SK-N-SH (cell line): Measurements from ENCODE around the gene RRM2. TPM values are rescaled to one million over a fixed set of nuclear protein-coding genes. Genes with fewer than 3 reads are reported as not detected.

ENCODE experiments used
- CTCF ChIA-PET: fragments of 300-600, 350-600 bp; formaldehyde crosslinking; extraction: SDS; loops from one replicate; lab custom pipeline; 2021; lab: Yijun Ruan, JAX
- POLR2A ChIA-PET: fragments of 350-600 bp; sonication (Branson Sonifier 250); formaldehyde crosslinking; extraction: SDS; loops from one replicate; lab custom pipeline; 2020; ENCODE audit warnings: antibody characterized with exemption, inconsistent platforms; lab: Yijun Ruan, JAX
- DNase-seq: peaks from one replicate; pipeline ENCODE4 v3.0.0; 2012
- H2AFZ ChIP-seq: fragments of 200-600 bp; sonication (generic); 2 replicates; pipeline ENCODE4 v1.8.1; 2016; ENCODE audit warnings: antibody characterized with exemption, mild to moderate bottlenecking, low read depth
- H3F3A ChIP-seq: fragments of 200-600 bp; sonication (generic); replicated peaks from 2 replicates; pipeline ENCODE3; 2016; ENCODE audit warnings: antibody characterized with exemption, mild to moderate bottlenecking; ENCODE audit not compliant: insufficient read depth
- H3K27ac ChIP-seq, 2 experiments: fragments of 200-500 bp in 1 of 2; fragments of 200-600 bp in 1 of 2; sonication (Bioruptor generic) in 1 of 2; sonication (generic), shearing (Covaris generic) in 1 of 2; 2 replicates each; pipeline versions ENCODE4 v1.5.1 to v1.6.1; 2014 to 2016; ENCODE audit warnings: low read depth in 2 of 2, inconsistent platforms in 1 of 2, low read length in 1 of 2, mild to moderate bottlenecking in 1 of 2, mixed read lengths in 1 of 2
- H3K27me3 ChIP-seq: fragments of 200-600 bp; sonication (generic), shearing (Covaris generic); 2 replicates; pipeline ENCODE4 v1.6.1; 2016; ENCODE audit warnings: mixed run types; ENCODE audit not compliant: insufficient read depth
- H3K36me3 ChIP-seq, 2 experiments: fragments of 200-500 bp in 1 of 2; fragments of 200-600 bp in 1 of 2; sonication (Bioruptor generic) in 1 of 2; sonication (generic) in 1 of 2; replicated peaks in 1 of 2; 2 replicates each; pipeline versions ENCODE3 to v1.5.1; 2014 to 2016; ENCODE audit warnings: low read length in 1 of 2, mild to moderate bottlenecking in 1 of 2; ENCODE audit not compliant: insufficient read depth in 2 of 2, control insufficient read depth in 1 of 2
- H3K4me1 ChIP-seq, 2 experiments: fragments of 200-500 bp in 1 of 2; fragments of 200-600 bp in 1 of 2; sonication (Bioruptor generic) in 1 of 2; sonication (generic), shearing (Covaris generic) in 1 of 2; 2 replicates each; pipeline versions ENCODE4 v1.5.1 to v1.6.1; 2014 to 2016; ENCODE audit warnings: low read depth in 1 of 2, low read length in 1 of 2, mixed run types in 1 of 2; ENCODE audit not compliant: insufficient read depth in 2 of 2, control insufficient read depth in 1 of 2
- H3K4me2 ChIP-seq: fragments of 200-600 bp; sonication (generic), shearing (Covaris generic); 2 replicates; pipeline ENCODE4 v1.6.1; 2017; ENCODE audit warnings: mixed run types
- H3K4me3 ChIP-seq, 2 experiments: fragments of 200-500 bp in 1 of 2; fragments of 200-600 bp in 1 of 2; sonication (Bioruptor generic) in 1 of 2; sonication (generic), shearing (Covaris generic) in 1 of 2; 2 replicates each; pipeline versions ENCODE4 v1.5.1 to v1.8.1; 2014 to 2016; ENCODE audit warnings: low read depth in 2 of 2, inconsistent platforms in 1 of 2, low read length in 1 of 2, mild to moderate bottlenecking in 1 of 2, mixed read lengths in 1 of 2, moderate library complexity in 1 of 2
- H3K79me2 ChIP-seq: fragments of 200-600 bp; sonication (generic); 2 replicates; pipeline ENCODE4 v1.8.1; 2017; ENCODE audit warnings: mild to moderate bottlenecking; ENCODE audit not compliant: insufficient read depth
- H3K9ac ChIP-seq: fragments of 200-600 bp; sonication (generic); 2 replicates; pipeline ENCODE4 v1.6.1; 2017; ENCODE audit warnings: mixed run types
- H3K9me2 ChIP-seq: fragments of 200-600 bp; sonication (generic); 2 replicates; pipeline ENCODE4 v1.6.1; 2017; ENCODE audit warnings: mixed run types
- H3K9me3 ChIP-seq: fragments of 200-600 bp; sonication (generic); 2 replicates; pipeline ENCODE4 v1.6.1; 2017; ENCODE audit warnings: mixed run types, mild to moderate bottlenecking, moderate library complexity
- H4K20me1 ChIP-seq: fragments of 200-600 bp; sonication (generic); 2 replicates; pipeline ENCODE4 v1.6.1; 2017; ENCODE audit warnings: mild to moderate bottlenecking, mixed run types; ENCODE audit not compliant: insufficient read depth
- CHD2 ChIP-seq: fragments of 150-350 bp; IDR thresholded peaks from 2 replicates; pipeline ENCODE4 v1.6.1; 2018; ENCODE audit warnings: low read length; ENCODE audit not compliant: partially characterized antibody
- EP300 ChIP-seq, 2 experiments: IDR thresholded peaks; 2 replicates each; pipeline versions ENCODE4 v1.4.0 to v1.6.1; 2012; ENCODE audit warnings: borderline replicate concordance in 1 of 2, low read depth in 1 of 2, low read length in 1 of 2
- EZH2phosphoT487 ChIP-seq: fragments of 200-600 bp; sonication (generic); IDR thresholded peaks from 2 replicates; pipeline ENCODE4 v1.6.1; 2017; ENCODE audit warnings: low read depth, mixed run types, mild to moderate bottlenecking, antibody characterized with exemption, moderate library complexity, borderline replicate concordance
- FOSL2 ChIP-seq: IDR thresholded peaks from 2 replicates; pipeline ENCODE4 v1.4.0; 2012; ENCODE audit warnings: low read depth, mild to moderate bottlenecking, moderate library complexity, borderline replicate concordance
- GABPA ChIP-seq: IDR thresholded peaks from 2 replicates; pipeline ENCODE4 v1.4.0; 2012; ENCODE audit warnings: low read depth, mild to moderate bottlenecking
- GATA2 ChIP-seq: sonication (generic); formaldehyde crosslinking; IDR thresholded peaks from 2 replicates; pipeline ENCODE4 v1.5.0; 2020; ENCODE audit warnings: mild to moderate bottlenecking, missing genetic modification reagents
- MEF2A ChIP-seq: IDR thresholded peaks from 2 replicates; pipeline ENCODE4 v1.4.0; 2012; ENCODE audit warnings: low read depth, borderline replicate concordance
- NFIC ChIP-seq: IDR thresholded peaks from 2 replicates; pipeline ENCODE4 v1.4.0; 2012; ENCODE audit warnings: borderline replicate concordance
- NRF1 ChIP-seq: IDR thresholded peaks from 2 replicates; pipeline ENCODE4 v1.6.1; 2012; ENCODE audit warnings: low read depth, mild to moderate bottlenecking, low read length
- PBX3 ChIP-seq: IDR thresholded peaks from 2 replicates; pipeline ENCODE4; 2012
- POLR2AphosphoS5 ChIP-seq: IDR thresholded peaks from 2 replicates; pipeline ENCODE4 v1.6.1; 2012; ENCODE audit warnings: low read depth, low read length
- RAD21 ChIP-seq: IDR thresholded peaks from 2 replicates; pipeline ENCODE4 v1.6.1; 2012; ENCODE audit warnings: mild to moderate bottlenecking, low read length
- REST ChIP-seq: IDR thresholded peaks from 2 replicates; pipeline ENCODE4 v1.6.1; 2012; ENCODE audit warnings: mild to moderate bottlenecking, low read depth, low read length, moderate library complexity
- SMC3 ChIP-seq: IDR thresholded peaks from 2 replicates; pipeline ENCODE4 v1.6.1; 2012; ENCODE audit warnings: low read depth, low read length, improper control_type of control experiment
- TAF1 ChIP-seq: IDR thresholded peaks from 2 replicates; pipeline ENCODE4 v1.6.1; 2012; ENCODE audit warnings: low read depth, mild to moderate bottlenecking, low read length, moderate library complexity, borderline replicate concordance
- TEAD4 ChIP-seq: IDR thresholded peaks from 2 replicates; pipeline ENCODE4 v1.4.0; 2012; ENCODE audit warnings: mild to moderate bottlenecking, borderline replicate concordance; ENCODE audit not compliant: insufficient read depth
- YY1 ChIP-seq: IDR thresholded peaks from 2 replicates; pipeline ENCODE4 v1.4.0; 2012; ENCODE audit warnings: low read depth, mild to moderate bottlenecking
- WGBS: methylation state at CpG from one replicate; pipeline ENCODE4 v1.1.6; 2017; ENCODE audit warnings: low lambda C conversion rate; 5-methylcytosine and 5-hydroxymethylcytosine counted together
- polyA plus RNA-seq, 3 experiments: library from polyadenylated mRNA; depleted of rRNA; stranded (reverse); fragments of >200 nt; gene quantifications; 2 replicates each; pipeline ENCODE4 v1.2.3, GENCODE V29; 2012
- TF ChIP-seq, protein P1 (sequence below): IDR thresholded peaks from 2 replicates; pipeline ENCODE4 v1.4.0; 2012; ENCODE audit warnings: low read depth

Gene RRM2
- polyA plus RNA-seq, 1 of the 3 experiments (the other 2 are of a cell fraction), result 38.9 TPM

- TF ChIP-seq, protein P1, sequence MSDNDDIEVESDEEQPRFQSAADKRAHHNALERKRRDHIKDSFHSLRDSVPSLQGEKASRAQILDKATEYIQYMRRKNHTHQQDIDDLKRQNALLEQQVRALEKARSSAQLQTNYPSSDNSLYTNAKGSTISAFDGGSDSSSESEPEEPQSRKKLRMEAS, result no peak
- TF ChIP-seq YY1 (no peak), NRF1 (no peak), GATA2 (no peak), SMC3 (peak; percentile 59), TEAD4 (no peak), TAF1 (no peak), GABPA (no peak)
- TF ChIP-seq, all 33 proteins: peak for 5
These were observed 25.0 kb upstream of the RRM2 start (continued) for GRCh38 chr2:10097352-10098148.

GRCh38 chr2:10101491-10101890 is 21.0 kb upstream of the RRM2 start:
- POLR2A ChIA-PET, result no interaction called here
- H3F3A ChIP-seq, result no peaks in the 10 kb centered on the region
- no peaks in the 10 kb centered on the region for H3K36me3 ChIP-seq
- no peak for DNase-seq
- H2AFZ ChIP-seq, result no peak overlapping the region
- CTCF ChIA-PET, result interaction anchor here (0.6 to 36.2 kb wide), 5 partner anchors 12 to 334 kb away, joined by 3 to 946 read pairs (median 5); partner anchors contain the start of gene CYS1
- TF ChIP-seq NFIC, result no peak
- no peak for TF ChIP-seq RAD21
- TF ChIP-seq EP300 (IDR thresholded peaks at IDR 0.05; ENCODE audit: borderline replicate concordance in 1 of 2, low read depth in 1 of 2, low read length in 1 of 2), result no peak
- TF ChIP-seq REST, result no peak
- TF ChIP-seq SMC3, result no peak
- no peak for TF ChIP-seq NRF1
- no peak for TF ChIP-seq POLR2AphosphoS5
- no peak for TF ChIP-seq CHD2
- no peak for TF ChIP-seq MEF2A
- TF ChIP-seq EZH2phosphoT487, result no peak
- no peak for TF ChIP-seq PBX3
- no peak for TF ChIP-seq GABPA
- TF ChIP-seq FOSL2, result no peak
- TF ChIP-seq TAF1, result no peak
- no peak for TF ChIP-seq YY1
- no peak overlapping the region for H3K4me3 ChIP-seq
- no peaks in the 10 kb centered on the region for H4K20me1 ChIP-seq
- no peaks in the 10 kb centered on the region for H3K9me2 ChIP-seq
- H3K27ac ChIP-seq, result no peak overlapping the region
- no peaks in the 10 kb centered on the region for H3K9me3 ChIP-seq
- H3K9ac ChIP-seq, result no peak overlapping the region
- H3K4me2 ChIP-seq, result no peak overlapping the region
- H3K79me2 ChIP-seq, result no peaks in the 10 kb centered on the region
- no peaks in the 10 kb centered on the region; a peak in 1 of 4 replicates for H3K4me1 ChIP-seq
- H3K27me3 ChIP-seq, result no peaks in the 10 kb centered on the region
- WGBS, result 82% methylated on average over 7 of the region's 7 CpGs
